Measurements from ENCODE around the gene NDFIP1.

The NDFIP1 gene

GRCh38 chr5:142091012-142091411 lies 17.6 kb upstream of the NDFIP1 start:
- in situ Hi-C loops (cut with MboI; ENCODE audit: low sequenced_read_pairs): no loop called here

GRCh38 chr5:142091922-142092321 lies 16.7 kb upstream of the NDFIP1 start:
- in situ Hi-C loops (cut with MboI; ENCODE audit: low sequenced_read_pairs): no loop called here

GRCh38 chr5:142095035-142095434 lies 13.5 kb upstream of the NDFIP1 start:
- in situ Hi-C loops (cut with MboI; ENCODE audit: low sequenced_read_pairs): no loop called here

DNA sequence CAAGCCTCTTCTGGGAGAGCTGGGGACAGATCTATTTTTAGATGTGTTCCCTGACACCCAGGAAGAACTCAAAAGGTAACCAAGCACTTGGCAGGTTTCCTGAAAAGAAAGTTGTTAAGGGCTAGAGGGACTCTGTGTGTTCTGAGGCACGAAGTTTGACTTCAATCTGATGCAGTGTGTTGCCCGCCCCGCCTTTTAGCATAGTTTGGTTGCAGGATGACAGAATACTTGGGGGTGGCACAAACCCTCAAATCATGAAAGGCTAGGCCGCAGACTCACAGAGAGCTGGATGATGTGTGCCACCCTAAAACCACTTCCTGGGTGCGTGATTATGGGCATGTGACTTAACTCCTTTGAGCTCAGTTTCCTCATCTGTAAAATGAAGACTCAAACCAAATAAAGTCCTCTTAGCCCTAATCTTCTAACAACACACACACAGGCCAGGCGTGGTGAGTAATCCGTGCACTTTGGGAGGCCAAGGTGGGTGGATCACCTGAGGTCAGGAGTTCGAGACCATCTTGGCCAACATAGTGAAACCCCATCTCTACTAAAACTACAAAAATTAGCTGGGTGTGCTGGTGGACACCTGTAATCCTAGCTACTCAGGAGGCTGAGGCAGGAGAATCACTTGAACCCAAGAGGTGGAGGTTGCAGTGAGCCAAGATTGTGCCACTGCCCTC lies 12.8 kb upstream of the NDFIP1 start:
- in situ Hi-C loops (cut with MboI; ENCODE audit: low sequenced_read_pairs): no loop called here

DNA sequence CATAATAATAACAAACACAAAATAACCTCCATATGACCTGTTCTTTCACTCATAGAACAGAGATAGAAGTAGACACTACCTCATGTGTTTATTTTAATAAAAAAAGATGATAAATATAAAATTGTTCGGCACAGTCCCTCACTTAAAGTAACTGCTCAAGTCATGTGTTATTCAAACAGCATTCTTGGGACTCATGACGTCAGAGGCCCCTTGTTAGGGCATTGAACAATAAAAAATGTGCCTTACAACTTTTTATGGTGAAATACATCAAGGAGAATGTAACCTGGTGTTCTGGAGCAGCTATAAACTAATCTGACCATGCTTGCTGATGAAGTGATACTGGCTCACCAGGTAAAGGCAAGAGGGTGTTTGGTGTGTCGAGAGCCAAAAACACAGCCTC lies 12.2 kb upstream of the NDFIP1 start:
- in situ Hi-C loops (cut with MboI; ENCODE audit: low sequenced_read_pairs): no loop called here

DNA sequence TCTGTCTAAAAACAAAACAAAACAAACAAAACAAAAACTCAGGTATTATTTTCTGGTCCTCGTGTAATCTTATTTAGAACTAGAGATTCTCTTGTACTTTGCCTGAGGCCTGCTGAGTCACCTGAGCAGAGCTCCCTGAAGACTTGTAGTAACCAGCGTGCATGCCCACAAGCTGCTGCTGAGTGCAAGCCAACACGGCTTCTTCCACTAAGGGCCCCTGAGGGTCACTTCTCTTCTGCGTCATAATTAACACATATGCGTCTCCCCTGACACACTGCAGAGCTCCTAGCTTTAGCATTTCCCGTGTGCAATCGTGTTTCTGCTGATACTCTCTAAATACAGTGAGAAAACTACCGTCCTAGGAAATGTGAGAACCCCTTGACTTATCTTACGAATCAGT lies 10.9 kb upstream of the NDFIP1 start:
- in situ Hi-C loops (cut with MboI; ENCODE audit: low sequenced_read_pairs): no loop called here

GRCh38 chr5:142098275-142098674 lies 10.3 kb upstream of the NDFIP1 start:
- in situ Hi-C loops (cut with MboI; ENCODE audit: low sequenced_read_pairs): no loop called here

DNA sequence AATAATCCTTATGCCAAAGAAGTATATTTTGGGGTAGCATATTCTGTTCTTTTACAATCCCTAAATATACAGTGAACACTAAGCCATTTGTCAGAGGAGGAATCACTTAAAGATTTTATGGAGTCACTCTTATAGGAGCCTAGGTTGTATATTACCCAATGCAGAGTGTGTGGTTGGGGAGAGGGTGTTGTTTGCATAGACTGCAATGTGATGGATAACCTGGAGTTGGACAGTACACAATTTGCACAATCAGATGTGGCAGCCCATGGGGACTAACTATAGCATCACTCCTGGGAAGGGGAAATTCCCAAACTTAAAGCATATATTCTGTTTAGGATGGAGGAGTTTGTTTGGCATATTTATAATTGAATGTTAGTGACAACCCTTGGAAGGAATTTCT lies 9.6 kb upstream of the NDFIP1 start:
- in situ Hi-C loops (cut with MboI; ENCODE audit: low sequenced_read_pairs): no loop called here

GRCh38 chr5:142100307-142100706 lies 8.3 kb upstream of the NDFIP1 start:
- in situ Hi-C loops (cut with MboI; ENCODE audit: low sequenced_read_pairs): no loop called here

- in situ Hi-C loops (cut with MboI; ENCODE audit: low sequenced_read_pairs): no loop called here
These were observed 5.4 kb upstream of the NDFIP1 start for GRCh38 chr5:142102980-142103740.

GRCh38 chr5:142104491-142104890 lies 4.1 kb upstream of the NDFIP1 start:
- in situ Hi-C loops (cut with MboI; ENCODE audit: low sequenced_read_pairs): no loop called here

DNA sequence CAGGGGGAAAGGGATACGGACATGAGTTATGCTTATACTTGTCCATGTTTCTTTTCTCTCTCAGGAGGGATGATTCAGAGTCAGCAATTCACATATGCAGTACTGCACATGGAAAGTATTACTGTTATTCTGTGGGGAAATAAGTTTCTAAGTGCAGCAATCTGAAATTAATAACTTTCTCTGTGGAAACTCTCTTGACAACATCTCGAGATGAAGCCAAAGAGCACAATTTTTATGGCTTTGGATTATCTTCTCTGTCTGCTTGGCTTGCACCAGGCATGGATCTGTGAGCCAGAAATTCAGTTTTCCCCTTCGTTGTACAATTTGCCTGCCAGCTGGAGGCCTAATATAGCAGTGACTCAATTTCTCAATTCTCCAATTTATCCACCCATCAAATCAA lies 2.5 kb upstream of the NDFIP1 start:
- in situ Hi-C loops (cut with MboI; ENCODE audit: low sequenced_read_pairs): no loop called here

DNA sequence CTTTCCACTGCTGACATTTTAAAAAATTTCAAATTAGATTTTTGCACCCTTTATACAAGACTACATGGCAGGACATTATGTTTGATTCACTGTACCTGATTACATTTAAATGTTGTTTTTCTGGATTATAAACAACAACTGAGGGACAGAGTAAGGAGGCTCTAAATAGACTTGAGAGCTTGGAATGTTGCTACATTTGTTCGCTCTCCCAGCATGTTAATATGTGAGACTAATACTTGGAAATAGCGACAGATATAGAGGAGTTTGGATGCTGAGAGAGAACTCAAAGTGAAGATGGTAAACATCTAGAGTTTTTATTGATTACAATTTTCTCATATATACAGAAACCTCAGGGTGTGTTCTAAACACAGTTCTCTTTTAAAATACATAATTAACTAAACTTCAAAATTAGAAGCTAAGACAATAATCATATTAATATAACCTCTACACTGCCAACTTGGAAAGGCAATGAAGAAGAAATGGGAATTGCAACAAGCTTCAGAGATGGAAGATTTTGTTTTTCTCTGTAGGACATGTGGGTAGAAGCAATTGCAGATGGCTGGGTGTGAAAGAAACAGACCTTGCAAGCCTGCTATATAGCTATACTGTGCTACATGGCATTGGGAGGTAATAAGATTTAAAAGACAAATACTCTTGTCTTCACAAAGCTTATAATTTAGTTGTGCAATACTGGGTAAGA lies 1.4 kb upstream of the NDFIP1 start:
- in situ Hi-C loops (cut with MboI; ENCODE audit: low sequenced_read_pairs): no loop called here

- in situ Hi-C loops (cut with MboI; ENCODE audit: low sequenced_read_pairs): no loop called here
These were observed 695 bp upstream of the NDFIP1 start for GRCh38 chr5:142107736-142108431.

GRCh38 chr5:142109331-142110045 lies 909 bp downstream of the NDFIP1 start:
- in situ Hi-C loops (cut with MboI; ENCODE audit: low sequenced_read_pairs): no loop called here

- in situ Hi-C loops (cut with MboI; ENCODE audit: low sequenced_read_pairs): no loop called here
These were observed 1.5 kb downstream of the NDFIP1 start for GRCh38 chr5:142110046-142110531.

GRCh38 chr5:142110988-142111687 lies 2.6 kb downstream of the NDFIP1 start:
- in situ Hi-C loops (cut with MboI; ENCODE audit: low sequenced_read_pairs): no loop called here

DNA sequence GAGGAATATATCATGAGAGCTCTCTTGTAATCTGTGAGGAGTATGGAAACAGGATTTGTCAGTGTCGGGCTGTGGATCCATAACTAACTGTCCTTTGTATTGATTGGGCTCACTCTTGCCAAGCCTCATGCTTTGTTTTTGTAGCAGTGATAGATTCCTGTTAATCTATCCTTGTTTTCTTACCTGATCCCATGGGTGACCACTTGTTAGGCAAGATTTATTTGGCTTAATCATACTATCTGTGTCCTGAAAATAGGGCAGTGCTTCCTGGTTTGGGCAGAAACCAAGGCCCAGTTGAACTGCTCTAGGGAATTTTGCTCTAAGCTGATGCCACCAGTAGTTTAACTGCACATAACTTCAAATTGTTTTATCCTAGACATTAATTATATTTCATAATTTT lies 6.1 kb downstream of the NDFIP1 start:
- in situ Hi-C loops (cut with MboI; ENCODE audit: low sequenced_read_pairs): no loop called here

DNA sequence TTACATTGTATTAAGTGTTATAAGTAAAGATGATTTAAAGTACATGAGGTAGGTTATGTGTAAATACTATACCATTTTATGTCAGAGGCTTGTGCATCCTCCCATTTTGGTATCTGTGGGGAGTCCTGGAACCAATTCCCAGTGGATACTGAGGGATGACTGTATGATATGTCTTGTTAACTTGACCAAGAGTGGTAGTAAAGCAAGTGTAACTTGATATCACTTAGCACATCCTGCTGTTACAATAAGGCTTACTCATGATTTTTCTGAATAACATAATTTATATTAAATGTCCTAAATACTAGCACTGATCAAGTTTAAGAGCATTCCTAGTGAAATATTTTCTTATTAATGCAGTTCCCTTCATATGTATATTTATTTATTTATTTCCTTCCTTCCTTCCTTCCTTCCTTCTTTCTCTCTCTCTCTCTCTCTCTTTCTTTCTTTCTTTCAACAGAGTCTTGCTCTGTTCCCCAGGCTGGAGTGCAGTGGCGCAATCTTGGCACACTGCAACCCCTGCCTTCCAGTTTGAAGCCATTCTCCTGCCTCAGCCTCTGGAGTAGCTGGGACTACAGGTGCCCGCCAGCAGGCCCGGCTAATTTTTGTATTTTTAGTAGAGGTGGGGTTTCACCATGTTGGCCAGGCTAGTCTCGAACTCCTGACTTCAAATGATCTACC lies 7.5 kb downstream of the NDFIP1 start:
- in situ Hi-C loops (cut with MboI; ENCODE audit: low sequenced_read_pairs): no loop called here
